Immature natural killer cell (primary cell): ENCODE measurements around the gene CCDC74B. TPM values are rescaled to one million over a fixed set of nuclear protein-coding genes. Genes with fewer than 3 reads are reported as not detected.
"Not testable (repeated sequence)": the region's sequence is repeated elsewhere in the genome, so short reads cannot be mapped to it uniquely, and the experiment has no call there.

Experiments
- DNase-seq, 3 donors: peaks; one replicate each; pipeline ENCODE4 v3.0.0; 2022; ENCODE audit warnings: mixed read lengths in 1 of 3
- H3K27ac Mint-ChIP-seq, 6 donors: one replicate each; pipeline ENCODE4 v1.8.0; 2020; ENCODE audit warnings: mixed read lengths in 6 of 6, mild to moderate bottlenecking in 5 of 6, inconsistent platforms in 4 of 6, moderate library complexity in 3 of 6
- H3K27me3 Mint-ChIP-seq, 3 donors: one replicate each; pipeline ENCODE4 v1.8.0; 2020 to 2021; ENCODE audit warnings: low read depth in 3 of 3, mild to moderate bottlenecking in 3 of 3, mixed read lengths in 3 of 3, moderate library complexity in 3 of 3, inconsistent platforms in 1 of 3
- H3K36me3 Mint-ChIP-seq, 3 donors: one replicate each; pipeline ENCODE4 v1.8.0; 2020; ENCODE audit warnings: mixed read lengths in 3 of 3, inconsistent platforms in 2 of 3, mild to moderate bottlenecking in 2 of 3
- H3K4me1 Mint-ChIP-seq, 2 donors: one replicate each; pipeline ENCODE4 v1.8.0; 2020; ENCODE audit warnings: inconsistent platforms in 2 of 2, mild to moderate bottlenecking in 2 of 2, mixed read lengths in 2 of 2, moderate library complexity in 1 of 2
- H3K4me3 Mint-ChIP-seq, 5 donors: one replicate each; pipeline ENCODE4 v1.8.0; 2020; ENCODE audit warnings: mild to moderate bottlenecking in 5 of 5, mixed read lengths in 5 of 5, inconsistent platforms in 3 of 5, moderate library complexity in 3 of 5
- H3K9me3 Mint-ChIP-seq, 6 donors: one replicate each; pipeline ENCODE4 v1.8.0; 2020; ENCODE audit warnings: mild to moderate bottlenecking in 6 of 6, mixed read lengths in 6 of 6, inconsistent platforms in 4 of 6, moderate library complexity in 3 of 6
- polyA plus RNA-seq, 3 donors: library from polyadenylated mRNA; unstranded; fragments of 300-500 nt; fragmentation: Illumina TruSeq; gene quantifications; one replicate each; pipeline ENCODE4 v1.2.3, GENCODE V29; 2021

The CCDC74B gene
- polyA plus RNA-seq, 3 donors from 2014 or later = 0.36 TPM; not detected in 2

DNA sequence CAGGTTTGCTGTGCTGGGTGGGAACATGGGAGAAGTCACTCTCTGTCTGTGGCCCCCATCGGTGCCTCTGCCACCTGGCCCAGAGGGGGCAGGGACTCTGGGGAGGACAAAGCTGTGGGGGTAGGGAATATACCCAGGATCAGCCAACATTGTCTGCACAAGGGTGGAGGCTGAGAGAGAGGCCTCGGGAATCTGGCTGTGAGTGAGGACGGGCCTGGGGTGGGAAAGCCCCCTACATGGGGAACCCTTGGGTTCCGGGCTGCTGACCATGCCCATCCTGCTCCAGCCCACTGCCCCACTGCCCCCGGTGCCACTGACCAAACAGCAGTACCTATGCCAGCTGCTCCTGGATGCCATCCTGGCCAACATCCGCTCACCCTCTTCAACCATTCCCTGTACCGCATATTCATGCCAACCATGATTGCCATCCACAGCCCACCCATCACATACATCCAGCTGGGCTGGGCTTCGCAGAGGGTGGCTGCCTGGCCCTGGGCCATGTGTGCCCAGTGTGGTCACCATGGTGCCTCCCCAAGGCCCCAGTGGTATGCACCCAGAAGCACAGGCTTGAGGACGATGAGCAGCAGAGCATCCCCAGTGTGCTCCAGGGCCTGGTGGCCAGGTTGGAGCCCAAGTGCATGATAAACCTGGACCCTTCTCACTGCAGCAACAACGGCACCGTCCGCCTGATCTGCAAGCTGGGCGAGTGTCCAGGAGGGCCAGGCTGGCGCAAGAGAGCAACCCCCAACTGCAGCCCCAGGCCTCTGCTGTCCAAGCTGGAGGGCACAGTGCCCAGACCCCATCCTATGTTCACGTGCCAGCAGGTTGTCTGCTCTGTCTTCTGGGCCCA lies 9.0 kb downstream of the CCDC74B start:
- no peaks in the 10 kb centered on the region for H3K9me3 Mint-ChIP-seq
- no peak overlapping the region for H3K4me3 Mint-ChIP-seq
- DNase-seq = no peak
- H3K27me3 Mint-ChIP-seq = no peaks in the 10 kb centered on the region
- no peaks in the 10 kb centered on the region for H3K36me3 Mint-ChIP-seq
- no peaks in the 10 kb centered on the region for H3K4me1 Mint-ChIP-seq
- H3K27ac Mint-ChIP-seq = no peak overlapping the region

DNA sequence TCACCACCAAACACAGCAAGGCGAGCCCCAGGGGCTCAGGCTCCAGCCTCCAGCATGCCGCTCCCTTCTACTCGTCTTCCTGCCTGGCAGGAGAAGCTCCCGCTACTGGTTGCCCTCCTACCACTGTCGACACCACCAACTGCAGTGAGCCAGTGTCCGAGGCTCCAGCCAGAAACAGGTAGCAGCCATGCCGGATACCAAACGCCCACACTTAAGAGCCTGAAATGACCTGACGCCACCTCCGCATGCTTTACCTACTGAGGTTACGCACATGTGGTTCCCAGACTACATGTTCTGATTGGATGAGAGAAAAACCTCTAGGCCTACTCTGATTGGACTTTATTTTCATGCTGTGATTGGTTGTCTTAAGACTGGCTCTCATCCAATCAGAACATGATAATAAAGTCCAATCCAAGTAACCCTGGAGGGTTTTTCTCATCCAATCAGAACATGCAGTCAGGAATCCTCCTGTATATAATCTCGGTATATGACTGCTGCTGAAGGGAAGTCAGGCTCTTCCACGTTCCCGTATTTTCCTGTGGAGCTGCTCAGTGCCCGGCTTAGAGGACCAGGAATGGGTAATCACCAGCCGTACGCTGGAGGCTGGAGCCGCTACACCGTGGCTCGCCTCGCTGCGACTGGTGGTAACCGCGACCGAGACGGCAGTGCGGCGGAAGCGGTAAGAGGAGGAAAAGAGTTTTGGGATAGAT lies 15.6 kb downstream of the CCDC74B start, which contains the start of gene POTEF:
Gene POTEF, minus strand, starts transcription at position 103 of the 710 bp plus-strand sequence. CDS start 8,707 bp downstream, outside the sequence.
- H3K4me1 Mint-ChIP-seq, DNase-seq, H3K27ac Mint-ChIP-seq, H3K9me3 Mint-ChIP-seq, H3K36me3 Mint-ChIP-seq, H3K27me3 Mint-ChIP-seq, H3K4me3 Mint-ChIP-seq: not testable (repeated sequence)

DNA sequence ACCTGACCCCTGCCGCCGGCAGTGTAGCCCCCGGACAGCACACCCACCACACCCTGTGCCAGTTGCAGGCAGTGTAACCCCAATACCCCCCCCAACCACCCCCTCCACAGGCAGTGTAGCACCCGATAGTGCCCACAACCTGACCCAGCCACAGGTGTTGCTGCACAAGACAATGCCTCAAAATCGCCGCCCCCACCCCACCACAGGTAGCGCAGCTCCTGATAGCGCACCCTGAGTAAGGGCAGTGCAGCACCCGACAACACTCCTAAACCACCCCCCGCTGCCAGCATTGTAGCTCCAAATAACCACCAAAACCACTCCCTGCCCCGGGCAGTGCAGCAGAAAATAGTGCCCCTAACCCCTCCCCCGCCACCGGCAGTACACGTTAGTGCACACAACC lies 16.4 kb downstream of the CCDC74B start:
- H3K36me3 Mint-ChIP-seq = not testable (repeated sequence)

DNA sequence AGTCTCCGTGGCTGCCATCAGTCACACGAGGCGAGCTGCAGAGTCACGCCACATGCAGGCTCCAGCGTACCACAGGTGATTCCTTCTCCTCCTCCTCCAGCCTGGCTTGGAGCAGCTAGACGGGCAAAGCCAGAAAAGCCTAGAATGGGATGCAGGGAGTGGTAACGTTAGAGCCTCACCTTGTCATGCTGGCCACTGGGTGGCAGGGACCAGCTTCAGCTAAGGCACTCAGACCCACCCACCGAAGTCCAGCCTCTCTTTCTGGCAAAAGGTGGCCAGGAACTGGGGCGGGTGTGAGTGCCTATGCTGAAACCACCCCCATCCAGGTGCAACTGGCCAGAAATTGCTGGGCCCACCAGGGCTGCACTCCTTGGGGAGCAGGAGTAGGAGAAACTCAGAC lies 17.2 kb downstream of the CCDC74B start:
- H3K4me3 Mint-ChIP-seq, H3K9me3 Mint-ChIP-seq, DNase-seq, H3K27ac Mint-ChIP-seq, H3K36me3 Mint-ChIP-seq, H3K4me1 Mint-ChIP-seq, H3K27me3 Mint-ChIP-seq: not testable (repeated sequence)

More for the DNA sequence above, 16.4 kb downstream of the CCDC74B start:
- not testable (repeated sequence) for H3K9me3 Mint-ChIP-seq, H3K27ac Mint-ChIP-seq, H3K4me3 Mint-ChIP-seq, H3K4me1 Mint-ChIP-seq, DNase-seq, H3K27me3 Mint-ChIP-seq

DNA sequence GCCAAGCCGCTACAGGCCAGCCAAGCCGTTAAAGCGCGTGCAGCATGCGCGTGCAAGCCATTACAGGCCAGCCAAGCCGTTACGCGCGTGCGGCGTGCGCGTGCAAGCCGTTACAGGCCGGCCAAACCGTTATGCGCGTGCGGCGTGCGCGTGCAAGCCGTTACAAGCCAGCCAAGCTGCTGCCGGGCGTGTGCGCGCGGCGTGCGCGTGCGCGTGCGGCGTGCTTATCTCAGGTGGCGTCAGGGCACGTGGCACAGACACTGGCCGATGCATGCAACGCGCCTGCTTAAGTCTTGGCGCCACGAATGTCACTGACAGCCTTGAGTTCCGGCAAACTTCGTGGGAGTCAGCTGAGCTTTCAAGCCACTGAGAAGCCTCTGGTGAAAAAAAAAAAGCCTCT lies 24.0 kb downstream of the CCDC74B start:
- not testable (repeated sequence) for H3K27me3 Mint-ChIP-seq, H3K9me3 Mint-ChIP-seq, DNase-seq, H3K36me3 Mint-ChIP-seq, H3K27ac Mint-ChIP-seq, H3K4me1 Mint-ChIP-seq, H3K4me3 Mint-ChIP-seq

DNA sequence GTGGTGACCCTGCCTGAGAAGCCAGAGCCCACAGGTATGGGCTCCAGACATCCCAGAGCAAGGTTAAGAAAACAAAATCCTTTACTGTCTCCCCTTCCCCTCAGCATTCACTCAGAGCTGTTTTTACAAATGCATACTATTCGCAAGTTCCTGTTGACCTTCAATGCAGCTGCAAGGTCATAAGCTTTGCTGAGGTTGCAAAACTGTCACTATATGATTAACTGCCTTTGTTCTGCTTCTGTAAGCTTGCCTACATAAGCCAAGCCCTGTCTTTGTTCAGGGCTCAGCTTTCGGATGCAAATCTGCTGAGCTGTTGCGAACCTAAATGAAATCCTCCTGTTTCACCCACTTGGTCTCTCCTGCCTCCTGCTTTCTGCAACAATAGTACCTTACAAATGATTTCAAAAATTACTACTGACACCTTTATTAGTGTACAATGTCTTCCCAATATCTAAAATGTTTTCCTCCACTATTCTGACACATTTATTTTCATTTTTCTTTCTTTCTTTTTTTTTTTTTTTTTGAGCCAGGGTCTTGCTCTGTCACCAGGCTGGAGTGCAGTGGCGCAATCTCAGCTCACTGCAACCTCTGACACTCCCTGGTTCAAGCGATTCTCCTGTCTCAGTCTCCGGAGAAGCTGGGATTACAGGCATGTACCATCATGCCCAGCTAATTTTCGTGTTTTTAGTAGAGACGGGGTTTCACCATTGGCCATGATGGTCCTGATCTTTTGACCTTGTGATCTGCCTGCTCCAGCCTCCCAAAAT lies 42.1 kb downstream of the CCDC74B start:
- not testable (repeated sequence) for H3K4me1 Mint-ChIP-seq, H3K27ac Mint-ChIP-seq, H3K27me3 Mint-ChIP-seq, DNase-seq, H3K36me3 Mint-ChIP-seq, H3K9me3 Mint-ChIP-seq, H3K4me3 Mint-ChIP-seq

Other genes with a start within 250 kb of the CCDC74B start
- not detected for gene RAB6C, start 165.4 kb downstream of the CCDC74B start, polyA plus RNA-seq
- gene POTEF, start 15.9 kb downstream of the CCDC74B start, polyA plus RNA-seq = not detected
- 10 to 100 TPM; 15.6 to 39.6 (median 21.2) TPM for gene SMPD4, start 36.5 kb upstream of the CCDC74B start, polyA plus RNA-seq
- 100 to 1,000 TPM; 183 to 199 (median 189) TPM for gene MZT2B, start 37.1 kb upstream of the CCDC74B start, polyA plus RNA-seq
- gene TUBA3E, start 53.3 kb upstream of the CCDC74B start, polyA plus RNA-seq = not detected
- gene IMP4, start 197.8 kb upstream of the CCDC74B start, polyA plus RNA-seq = 100 to 1,000 TPM in 1 of 3 donors, 10 to 100 TPM in 2; 45.3 to 103 (median 84.7) TPM
- gene PTPN18, start 210.9 kb upstream of the CCDC74B start, polyA plus RNA-seq = 100 to 1,000 TPM in 1 of 3 donors, 10 to 100 TPM in 2; 89.4 to 190 (median 91.1) TPM